Astrocyte of the hippocampus (primary cell): ENCODE data around the gene P2RX1.
"Not testable (repeated sequence)": the region's sequence is repeated elsewhere in the genome, so short reads cannot be mapped to it uniquely, and the experiment has no call there.

Source experiments
- DNase-seq: peaks from one replicate; pipeline ENCODE4 v3.0.0; 2011; ENCODE audit warnings: low read depth, low spot score

P2RX1 gene

DNA sequence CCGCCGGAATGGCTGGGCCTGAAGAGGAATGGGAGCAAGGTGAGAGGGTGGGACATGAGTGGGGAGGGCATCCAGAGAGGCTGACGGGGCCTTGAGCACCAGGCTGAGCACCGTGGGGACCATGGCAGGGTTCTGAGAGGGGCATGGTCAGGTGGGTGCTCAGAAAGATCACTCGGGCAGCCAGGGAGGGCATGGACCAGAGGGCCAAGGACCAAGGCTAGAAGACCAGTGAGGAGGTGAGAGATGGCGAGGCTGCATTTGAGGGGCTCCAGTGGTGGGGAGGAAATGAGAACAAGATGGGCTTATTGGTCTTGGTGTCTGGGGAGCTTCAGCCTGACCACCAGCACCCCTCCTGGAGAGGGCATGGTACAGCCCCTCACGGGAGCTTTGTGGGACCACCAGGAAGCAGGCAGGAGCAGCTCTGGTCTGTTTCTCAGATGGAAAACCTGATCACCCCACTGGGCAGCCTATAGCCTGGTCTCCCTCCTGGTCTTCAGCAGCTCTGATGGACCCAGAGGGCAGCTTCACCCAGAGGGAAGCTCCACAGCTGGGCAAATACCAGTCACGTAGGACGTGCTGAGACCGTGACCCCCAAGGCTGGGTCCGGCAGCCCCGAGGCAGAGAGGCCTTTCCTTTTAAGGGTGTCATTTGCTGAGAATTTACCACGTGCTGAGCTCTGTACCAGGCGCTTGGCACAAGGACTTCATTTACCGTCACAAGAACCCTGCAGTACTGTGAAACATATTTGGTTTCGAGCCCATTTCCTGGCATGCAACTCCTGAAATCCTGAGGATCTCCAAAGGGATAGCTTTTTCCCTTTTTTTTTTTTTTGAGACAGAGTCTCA is 58.8 kb downstream of the P2RX1 start:
- DNase-seq: no peak

DNA sequence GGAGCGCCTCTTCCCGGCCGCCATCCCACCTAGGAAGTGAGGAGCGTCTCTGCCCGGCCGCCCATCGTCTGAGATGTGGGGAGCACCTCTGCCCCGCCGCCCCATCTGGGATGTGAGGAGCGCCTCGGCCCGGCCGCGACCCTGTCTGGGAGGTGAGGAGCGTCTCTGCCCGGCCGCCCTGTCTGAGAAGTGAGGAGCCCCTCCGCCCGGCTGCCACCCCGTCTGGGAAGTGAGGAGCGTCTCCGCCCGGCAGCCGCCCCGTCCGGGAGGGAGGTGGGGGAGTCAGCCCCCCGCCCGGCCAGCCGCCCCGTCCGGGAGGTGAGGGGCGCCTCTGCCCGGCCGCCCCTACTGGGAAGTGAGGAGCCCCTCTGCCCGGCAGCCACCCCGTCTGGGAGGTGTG is 62.1 kb downstream of the P2RX1 start:
- not testable (repeated sequence) for DNase-seq

DNA sequence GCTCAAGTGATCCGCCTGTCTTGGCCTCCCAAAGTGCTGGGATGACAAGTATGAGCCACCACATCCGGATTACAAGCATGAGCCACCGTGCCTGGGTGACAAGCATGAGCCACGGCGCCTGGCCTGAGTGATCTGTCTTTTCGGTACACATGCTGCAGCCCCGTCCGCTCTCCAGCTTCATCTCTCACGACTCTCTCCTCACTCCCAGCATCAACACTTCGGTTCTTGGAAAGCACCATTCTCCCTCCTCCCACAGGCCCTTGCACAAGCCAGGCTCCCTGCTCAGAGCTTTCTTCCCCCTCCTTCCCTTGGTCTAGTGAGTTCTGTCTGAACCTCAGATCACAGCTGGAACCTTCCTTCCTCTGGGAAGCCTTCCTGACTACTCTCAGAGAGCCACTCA is 63.7 kb downstream of the P2RX1 start:
- no peak for DNase-seq

DNA sequence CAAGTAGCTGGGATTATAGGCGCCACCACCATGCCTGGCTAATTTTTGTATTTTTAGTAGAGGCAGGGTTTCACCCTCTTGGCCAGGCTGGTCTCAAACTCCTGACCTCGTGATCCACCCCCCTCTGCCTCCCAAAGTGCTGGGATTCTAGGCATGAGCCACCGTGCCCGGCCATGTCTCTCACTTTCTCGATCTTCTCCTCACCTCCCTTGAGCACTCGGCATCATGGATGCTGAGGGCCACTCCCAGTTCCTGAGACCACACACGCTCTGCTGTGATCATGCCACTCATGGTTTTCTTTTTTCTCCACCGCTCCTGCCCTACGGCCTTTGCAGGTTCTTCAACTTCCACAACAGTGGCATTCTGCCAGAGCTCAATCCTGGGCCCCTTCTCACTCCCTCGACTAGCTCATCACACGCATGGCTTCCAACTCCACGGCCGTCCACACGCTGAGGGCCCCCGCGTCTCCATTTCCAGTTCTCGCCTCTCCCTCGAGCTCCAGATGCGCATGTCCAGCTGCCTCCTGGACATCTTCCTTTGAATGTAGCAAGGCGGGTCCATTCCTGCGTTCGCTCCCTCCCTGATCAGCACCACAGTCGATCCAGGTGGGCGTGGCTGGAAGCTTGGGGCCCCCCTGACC is 64.7 kb downstream of the P2RX1 start:
- no peak for DNase-seq

DNA sequence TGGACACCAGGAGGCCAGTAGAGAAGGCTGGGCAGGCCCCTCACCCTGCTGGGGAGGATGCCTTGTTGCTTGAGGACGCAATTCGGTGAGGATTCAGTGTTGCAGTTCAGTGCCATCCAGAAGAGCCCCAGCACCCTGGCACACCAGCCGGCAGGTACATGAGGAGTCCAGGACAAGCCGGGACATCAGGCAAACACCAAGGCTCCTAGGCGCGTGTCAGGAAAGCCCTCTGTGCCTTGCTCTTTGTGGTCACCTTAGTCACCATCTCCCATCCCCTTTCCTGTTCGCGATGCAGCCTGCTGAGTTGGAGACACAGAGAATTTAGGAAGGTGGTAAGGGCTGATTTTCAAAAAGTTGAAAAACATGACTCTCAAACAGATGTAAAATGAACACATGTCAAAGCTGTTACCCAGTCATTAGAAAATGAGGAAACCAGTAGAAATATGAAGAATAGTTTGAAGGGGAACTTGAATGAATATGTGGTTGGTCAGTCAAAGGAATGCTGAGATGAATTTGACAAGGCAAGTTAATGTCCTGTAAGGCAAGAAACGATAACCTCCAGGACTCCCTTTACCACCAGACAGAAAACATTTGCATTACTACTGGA is 67.9 kb downstream of the P2RX1 start:
- DNase-seq: no peak

DNA sequence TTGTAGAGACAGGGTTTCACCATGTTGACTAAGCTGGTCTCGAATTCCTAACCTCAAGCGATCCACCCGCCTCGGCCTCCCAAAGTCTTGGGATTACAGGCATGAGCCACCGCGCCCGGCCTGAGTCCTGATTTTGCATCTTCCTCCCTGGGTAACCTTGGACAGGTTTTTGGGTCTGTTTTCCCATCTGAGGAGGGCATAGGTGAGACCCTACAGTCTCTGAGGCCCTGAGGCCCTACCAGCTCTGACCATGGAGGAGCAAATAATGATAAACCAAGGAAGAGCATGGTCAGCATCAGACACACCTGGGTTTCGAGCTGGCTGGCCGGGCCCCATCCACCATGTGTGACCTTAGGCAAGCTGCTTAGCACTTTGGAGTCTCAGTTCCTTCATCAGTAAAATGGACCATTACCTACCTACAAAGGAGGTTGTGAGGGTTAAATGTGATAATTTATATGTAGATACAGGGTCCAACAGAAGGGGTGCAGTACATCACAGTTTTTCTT is 69.0 kb downstream of the P2RX1 start:
- DNase-seq: no peak
